ENCODE results near the gene EIF5AL1.

The EIF5AL1 gene

DNA sequence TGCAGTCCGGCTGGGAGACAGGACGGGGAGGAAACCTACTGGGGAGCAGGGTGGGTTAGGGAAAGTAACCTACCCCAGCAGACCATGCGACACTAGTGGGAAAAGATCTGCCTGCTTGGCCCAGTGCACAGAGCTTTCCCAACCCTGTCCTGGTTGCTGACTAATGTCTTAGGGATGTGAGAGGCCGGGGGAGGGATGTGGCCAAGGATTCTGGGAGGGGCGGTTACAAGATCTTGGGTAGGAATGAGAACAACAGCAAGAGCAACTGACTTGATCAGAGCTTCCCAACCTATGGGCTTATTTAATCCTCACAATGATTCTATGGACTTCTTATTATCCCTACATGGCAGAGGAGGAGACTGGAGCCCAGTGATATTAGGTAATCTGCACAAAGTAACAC, 24.0 kb upstream of the EIF5AL1 start:
- H3K36me3 ChIP-seq (ENCODE audit: insufficient read depth, low read length): no peaks in the 10 kb centered on the region
- H3K4me3 ChIP-seq (ENCODE audit: low read depth, low read length, poor library complexity, severe bottlenecking): no peak overlapping the region
- no peaks in the 10 kb centered on the region for H4K20me1 ChIP-seq (ENCODE audit: insufficient read depth, low read length)
- H3K4me1 ChIP-seq (ENCODE audit: insufficient read depth, low read length, severe bottlenecking): no peaks in the 10 kb centered on the region
- no peaks in the 10 kb centered on the region for H3F3A ChIP-seq (ENCODE audit: insufficient read depth, low read length)
- TF ChIP-seq EZH2 (IDR thresholded peaks at IDR 0.05; ENCODE audit: borderline replicate concordance, low read length): no peak
- TF ChIP-seq, protein P1, sequence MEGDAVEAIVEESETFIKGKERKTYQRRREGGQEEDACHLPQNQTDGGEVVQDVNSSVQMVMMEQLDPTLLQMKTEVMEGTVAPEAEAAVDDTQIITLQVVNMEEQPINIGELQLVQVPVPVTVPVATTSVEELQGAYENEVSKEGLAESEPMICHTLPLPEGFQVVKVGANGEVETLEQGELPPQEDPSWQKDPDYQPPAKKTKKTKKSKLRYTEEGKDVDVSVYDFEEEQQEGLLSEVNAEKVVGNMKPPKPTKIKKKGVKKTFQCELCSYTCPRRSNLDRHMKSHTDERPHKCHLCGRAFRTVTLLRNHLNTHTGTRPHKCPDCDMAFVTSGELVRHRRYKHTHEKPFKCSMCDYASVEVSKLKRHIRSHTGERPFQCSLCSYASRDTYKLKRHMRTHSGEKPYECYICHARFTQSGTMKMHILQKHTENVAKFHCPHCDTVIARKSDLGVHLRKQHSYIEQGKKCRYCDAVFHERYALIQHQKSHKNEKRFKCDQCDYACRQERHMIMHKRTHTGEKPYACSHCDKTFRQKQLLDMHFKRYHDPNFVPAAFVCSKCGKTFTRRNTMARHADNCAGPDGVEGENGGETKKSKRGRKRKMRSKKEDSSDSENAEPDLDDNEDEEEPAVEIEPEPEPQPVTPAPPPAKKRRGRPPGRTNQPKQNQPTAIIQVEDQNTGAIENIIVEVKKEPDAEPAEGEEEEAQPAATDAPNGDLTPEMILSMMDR (IDR thresholded peaks at IDR 0.05; ENCODE audit: low read length): no peak
- no peak overlapping the region for H3K27ac ChIP-seq (ENCODE audit: low read depth, low read length, poor library complexity, severe bottlenecking)
- no peaks in the 10 kb centered on the region for H3K9me2 ChIP-seq (ENCODE audit: low read depth, low read length)
- H3K27me3 ChIP-seq (ENCODE audit: insufficient read depth, low read length): 0 out of 2 replicates have a peak, but pooled peaks cover 4% of the 10 kb centered on the region
- H3K9me3 ChIP-seq (ENCODE audit: low read length): no peaks in the 10 kb centered on the region
- H3K9ac ChIP-seq (ENCODE audit: low read length): no peak overlapping the region
- no peak overlapping the region for H3K4me2 ChIP-seq (ENCODE audit: low read length)
- H3K79me2 ChIP-seq (ENCODE audit: insufficient read depth, low read length): no peaks in the 10 kb centered on the region
- no peak overlapping the region for H2AFZ ChIP-seq (ENCODE audit: low read length)

DNA sequence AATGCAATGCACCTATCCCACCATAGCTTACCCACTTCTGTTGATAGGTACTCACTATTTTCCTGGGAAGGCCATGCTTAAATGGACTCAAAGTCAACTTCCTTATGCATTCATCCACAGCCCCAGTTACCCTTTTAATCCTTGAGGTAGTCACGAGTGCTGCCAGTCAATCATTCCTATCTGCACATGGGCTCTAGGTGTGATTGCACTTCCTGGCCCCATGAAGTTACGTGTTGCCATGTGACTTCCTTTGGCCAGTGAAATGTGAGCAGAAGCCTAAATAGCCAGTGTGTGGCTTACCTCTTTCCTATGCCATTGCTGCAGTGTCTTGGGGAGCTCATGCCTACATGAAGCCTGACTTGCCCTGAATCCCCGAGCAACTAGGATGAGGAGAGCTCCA, 23.5 kb upstream of the EIF5AL1 start:
- no peak overlapping the region for H3K4me2 ChIP-seq (ENCODE audit: low read length)
- no peaks in the 10 kb centered on the region for H3K36me3 ChIP-seq (ENCODE audit: insufficient read depth, low read length)
- no peaks in the 10 kb centered on the region for H3K4me1 ChIP-seq (ENCODE audit: insufficient read depth, low read length, severe bottlenecking)
- H3K9me3 ChIP-seq (ENCODE audit: low read length): no peaks in the 10 kb centered on the region
- H3F3A ChIP-seq (ENCODE audit: insufficient read depth, low read length): no peaks in the 10 kb centered on the region
- H3K27me3 ChIP-seq (ENCODE audit: insufficient read depth, low read length): 0 out of 2 replicates have a peak, but pooled peaks cover 4% of the 10 kb centered on the region
- H3K9me2 ChIP-seq (ENCODE audit: low read depth, low read length): no peaks in the 10 kb centered on the region
- H2AFZ ChIP-seq (ENCODE audit: low read length): no peak overlapping the region
- no peak overlapping the region for H3K9ac ChIP-seq (ENCODE audit: low read length)
- no peak overlapping the region for H3K27ac ChIP-seq (ENCODE audit: low read depth, low read length, poor library complexity, severe bottlenecking)
- TF ChIP-seq, protein P1 (IDR thresholded peaks at IDR 0.05; ENCODE audit: low read length): no peak
- no peak for TF ChIP-seq EZH2 (IDR thresholded peaks at IDR 0.05; ENCODE audit: borderline replicate concordance, low read length)
- no peak overlapping the region for H3K4me3 ChIP-seq (ENCODE audit: low read depth, low read length, poor library complexity, severe bottlenecking)
- no peaks in the 10 kb centered on the region for H4K20me1 ChIP-seq (ENCODE audit: insufficient read depth, low read length)
- H3K79me2 ChIP-seq (ENCODE audit: insufficient read depth, low read length): no peaks in the 10 kb centered on the region

DNA sequence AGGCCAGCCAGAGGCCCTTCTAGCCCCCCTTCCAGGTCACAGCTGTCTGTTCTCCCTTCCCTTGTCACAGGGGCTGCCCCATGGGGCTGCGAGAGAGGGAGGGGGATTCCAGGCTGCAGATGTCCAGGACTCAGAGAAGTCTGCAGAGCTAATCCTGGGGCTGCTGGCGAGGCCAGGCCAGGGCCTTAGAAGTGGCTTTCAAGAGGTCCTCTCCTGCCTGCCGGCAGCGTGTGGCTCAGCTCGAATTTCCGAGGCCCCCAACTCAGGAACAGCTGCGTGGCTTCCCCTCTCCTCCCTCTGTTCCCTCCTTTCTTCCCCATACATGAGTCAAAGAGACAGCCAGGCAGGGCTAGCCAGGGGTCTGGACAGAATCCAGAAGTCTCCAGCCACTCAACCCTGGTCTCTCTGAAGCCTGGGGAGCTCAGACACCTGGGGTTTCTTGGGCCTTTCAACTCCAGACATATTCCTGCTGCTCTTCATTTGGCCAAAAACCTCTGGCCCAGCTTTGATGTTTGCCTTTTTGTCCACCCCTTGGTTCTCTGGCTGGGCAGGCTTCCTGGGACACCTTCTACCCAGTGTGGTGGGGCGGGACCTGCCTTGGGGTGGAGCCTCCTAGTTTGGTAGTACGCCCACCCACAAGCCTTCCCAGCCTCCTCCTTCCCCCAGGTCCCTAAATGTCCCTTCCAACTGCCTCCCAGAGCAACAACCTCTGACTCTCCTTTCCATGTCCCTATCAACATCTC, 21.8 kb upstream of the EIF5AL1 start:
- Histone ChIP-seq H2AFZ (ENCODE audit: low read length) (no peak overlapping the region), H3K9ac (ENCODE audit: low read length) (no peak overlapping the region), H4K20me1 (ENCODE audit: insufficient read depth, low read length) (no peaks in the 10 kb centered on the region), H3K9me3 (ENCODE audit: low read length) (no peaks in the 10 kb centered on the region), H3K4me2 (ENCODE audit: low read length) (no peak overlapping the region), H3K4me1 (ENCODE audit: insufficient read depth, low read length, severe bottlenecking) (no peaks in the 10 kb centered on the region), H3K27me3 (ENCODE audit: insufficient read depth, low read length) (0 out of 2 replicates have a peak, but pooled peaks cover 4% of the 10 kb centered on the region), H3K79me2 (ENCODE audit: insufficient read depth, low read length) (no peaks in the 10 kb centered on the region), H3K36me3 (ENCODE audit: insufficient read depth, low read length) (no peaks in the 10 kb centered on the region), H3K9me2 (ENCODE audit: low read depth, low read length) (no peaks in the 10 kb centered on the region), H3F3A (ENCODE audit: insufficient read depth, low read length) (no peaks in the 10 kb centered on the region), H3K4me3 (ENCODE audit: low read depth, low read length, poor library complexity, severe bottlenecking) (no peak overlapping the region), H3K27ac (ENCODE audit: low read depth, low read length, poor library complexity, severe bottlenecking) (no peak overlapping the region)
- TF ChIP-seq, protein P1 (IDR thresholded peaks at IDR 0.05; ENCODE audit: low read length): no peak
- no peak for TF ChIP-seq EZH2 (IDR thresholded peaks at IDR 0.05; ENCODE audit: borderline replicate concordance, low read length)

Measured in OCI-LY1 (cell line).